OCI-LY3 (cell line): Measurements from ENCODE around the gene HAUS3.

ENCODE experiments used
- CTCF ChIP-seq: fragments of 200-600, 300-600 bp; sonication (generic); IDR thresholded peaks from 2 replicates; pipeline ENCODE4 v1.5.1; 2014; ENCODE audit warnings: antibody characterized with exemption, low read length, low read depth
- EZH2phosphoT487 ChIP-seq: fragments of 200-600 bp; shearing (Covaris generic); IDR thresholded peaks from 2 replicates; pipeline ENCODE4 v1.6.1; 2018; ENCODE audit warnings: antibody characterized with exemption, mixed run types, low read depth

GRCh38 chr4:2186865-2187172 lies 55.1 kb downstream of the HAUS3 start:
- TF ChIP-seq CTCF (no peak), EZH2phosphoT487 (no peak)
